GM18861 (cell line): Measurements from ENCODE around the gene ZBTB25.

Experiments
- ATAC-seq: cut with Tn5 transposase; IDR thresholded peaks from one replicate; pipeline ENCODE4 v1.9.1; 2021; ENCODE audit not compliant: unreplicated experiment

ZBTB25 gene, protein sequence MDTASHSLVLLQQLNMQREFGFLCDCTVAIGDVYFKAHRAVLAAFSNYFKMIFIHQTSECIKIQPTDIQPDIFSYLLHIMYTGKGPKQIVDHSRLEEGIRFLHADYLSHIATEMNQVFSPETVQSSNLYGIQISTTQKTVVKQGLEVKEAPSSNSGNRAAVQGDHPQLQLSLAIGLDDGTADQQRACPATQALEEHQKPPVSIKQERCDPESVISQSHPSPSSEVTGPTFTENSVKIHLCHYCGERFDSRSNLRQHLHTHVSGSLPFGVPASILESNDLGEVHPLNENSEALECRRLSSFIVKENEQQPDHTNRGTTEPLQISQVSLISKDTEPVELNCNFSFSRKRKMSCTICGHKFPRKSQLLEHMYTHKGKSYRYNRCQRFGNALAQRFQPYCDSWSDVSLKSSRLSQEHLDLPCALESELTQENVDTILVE

DNA sequence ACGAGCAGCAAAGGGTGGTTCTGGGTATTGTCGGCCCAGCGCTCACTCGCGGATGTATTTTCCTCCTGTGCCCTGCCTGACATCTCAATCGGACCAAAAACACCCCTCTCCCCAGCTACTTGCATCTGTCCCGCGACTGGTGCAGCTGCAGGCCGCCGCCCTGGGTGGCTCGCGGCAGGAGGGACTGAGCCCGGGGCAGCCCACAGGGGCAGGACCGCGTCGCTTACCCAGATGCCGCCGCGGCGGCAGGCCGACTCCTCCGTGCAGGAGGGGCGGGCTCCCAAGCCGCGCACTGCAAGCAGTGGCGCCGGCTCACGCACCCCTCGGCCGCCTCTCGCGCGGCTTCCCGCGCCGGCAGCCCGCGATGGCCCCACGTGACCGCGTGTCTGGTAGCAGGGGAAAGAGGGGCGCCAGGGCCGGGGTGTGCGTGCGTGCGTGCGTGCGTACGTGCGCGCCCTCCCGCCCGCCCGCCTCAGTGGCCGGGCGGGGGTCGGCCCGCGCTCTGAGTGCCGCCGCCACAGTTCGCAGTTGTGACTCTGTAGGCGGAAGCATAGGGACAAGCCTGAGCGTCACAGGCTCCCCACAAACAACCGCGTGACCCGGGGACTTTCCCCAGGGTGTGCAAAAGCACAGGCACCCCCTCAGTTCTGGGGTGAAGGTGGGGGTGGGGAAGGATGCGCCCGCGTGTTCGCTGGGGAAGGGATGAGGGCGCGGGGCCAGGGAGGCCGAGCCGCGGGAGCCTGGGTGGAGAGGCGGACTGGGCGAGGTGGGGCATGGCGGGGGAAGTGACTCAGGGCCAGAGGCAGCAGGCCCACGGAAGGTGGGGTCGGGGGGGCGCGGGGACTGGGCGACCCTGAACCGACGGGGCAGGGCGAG is at the start of gene ZBTB25:
Gene ZBTB25, minus strand, starts transcription at position 405 of the 876 bp plus-strand sequence. CDS start 13,305 bp downstream, outside the sequence.
- ATAC-seq, result peak; percentile 59

DNA sequence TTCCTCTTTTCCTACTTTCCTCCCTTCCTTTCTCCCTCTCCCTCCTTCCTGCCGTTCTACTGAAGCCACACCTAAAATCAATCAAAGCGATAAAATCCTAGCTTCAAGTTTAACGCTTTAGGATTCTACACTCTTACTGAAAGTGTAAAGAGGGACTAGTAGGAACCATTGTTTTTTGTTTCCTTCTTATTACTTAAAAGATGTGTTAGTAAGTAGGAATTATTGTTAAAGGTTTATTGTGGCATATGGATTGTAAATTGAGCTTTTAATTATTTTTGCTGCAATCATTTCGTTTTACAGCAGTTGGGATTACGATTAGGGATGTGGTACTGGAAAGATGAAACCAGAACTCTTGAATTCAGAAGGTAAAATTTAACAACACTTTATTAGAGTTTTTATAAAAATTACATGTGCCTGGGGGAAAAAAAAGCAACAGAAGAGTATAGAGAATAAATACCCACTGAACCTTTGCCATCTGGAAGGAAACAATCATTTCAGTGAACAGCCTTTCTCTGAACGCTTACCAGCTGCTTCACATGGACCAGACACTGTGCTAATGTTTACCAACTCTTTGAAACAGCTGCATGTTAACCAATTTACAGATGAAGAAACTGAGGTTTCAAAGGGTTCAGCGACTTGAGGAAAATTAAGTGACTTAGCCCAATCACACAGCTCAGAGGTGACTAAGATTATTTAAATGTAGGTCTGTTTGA is 47.1 kb upstream of the ZBTB25 start:
- ATAC-seq, result no peak

DNA sequence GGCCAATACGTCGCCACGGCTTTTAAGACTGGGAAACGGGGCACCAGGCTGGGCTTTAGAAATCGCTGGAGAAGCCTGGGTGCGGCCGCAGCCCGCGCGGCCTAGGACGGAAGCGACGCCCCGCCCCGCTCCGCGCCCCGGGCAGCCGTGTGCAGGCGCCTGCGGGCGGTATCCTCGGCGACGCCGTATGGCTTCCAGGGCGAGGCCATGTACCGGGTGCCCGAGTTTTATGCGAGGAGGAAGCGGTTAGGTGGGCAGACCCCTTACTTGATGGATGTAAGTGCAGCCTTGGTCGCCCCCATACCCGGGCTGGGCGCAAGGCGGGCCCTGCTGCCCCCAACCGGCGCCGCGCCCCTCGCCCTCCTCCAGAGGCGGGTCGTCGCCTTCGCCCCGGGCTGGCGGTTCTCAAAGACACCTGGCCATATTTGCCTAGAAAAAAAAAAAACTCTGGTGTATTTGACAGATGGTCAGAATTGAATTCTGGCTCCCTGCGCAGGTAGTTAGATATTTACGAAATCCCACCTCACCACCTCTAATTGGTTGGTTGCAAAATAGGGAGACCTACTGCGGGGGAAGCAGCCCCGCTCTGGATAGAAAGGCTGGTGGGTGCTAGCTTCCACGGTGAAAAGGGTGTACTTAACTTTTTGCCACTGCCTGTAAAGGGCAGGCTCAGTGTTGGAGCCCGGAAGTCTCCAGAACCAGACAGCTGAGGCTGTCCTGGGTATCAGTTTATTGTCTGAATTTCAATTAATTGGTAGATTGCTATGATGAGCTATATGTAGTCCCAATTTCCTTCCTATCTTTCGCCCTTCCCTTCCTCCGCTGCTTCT is 46.4 kb upstream of the ZBTB25 start, which contains the start of gene PPP1R36:
Gene PPP1R36, plus strand, starts transcription at position 171 of the 830 bp plus-strand sequence. Its CDS starts 37 bp downstream, at position 208.
- ATAC-seq, result no peak

DNA sequence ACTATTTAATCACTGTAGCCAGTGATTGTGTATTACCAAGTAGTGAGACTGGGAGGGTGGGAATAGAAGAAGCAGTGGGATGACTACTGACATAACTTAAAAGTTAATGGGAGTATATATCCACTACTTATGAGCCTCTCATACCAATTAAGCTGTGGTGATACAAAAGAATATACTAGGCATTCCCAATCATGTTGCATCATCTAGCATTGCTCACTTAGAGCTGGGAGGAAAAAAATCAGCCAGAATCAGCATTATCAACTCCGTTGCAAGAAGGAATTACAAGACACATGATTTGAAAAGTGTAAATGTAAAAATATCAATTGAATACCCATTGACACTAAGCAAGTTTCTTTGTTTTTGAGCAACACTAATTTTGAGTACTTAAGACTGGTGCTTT is 45.4 kb upstream of the ZBTB25 start:
- no peak for ATAC-seq

DNA sequence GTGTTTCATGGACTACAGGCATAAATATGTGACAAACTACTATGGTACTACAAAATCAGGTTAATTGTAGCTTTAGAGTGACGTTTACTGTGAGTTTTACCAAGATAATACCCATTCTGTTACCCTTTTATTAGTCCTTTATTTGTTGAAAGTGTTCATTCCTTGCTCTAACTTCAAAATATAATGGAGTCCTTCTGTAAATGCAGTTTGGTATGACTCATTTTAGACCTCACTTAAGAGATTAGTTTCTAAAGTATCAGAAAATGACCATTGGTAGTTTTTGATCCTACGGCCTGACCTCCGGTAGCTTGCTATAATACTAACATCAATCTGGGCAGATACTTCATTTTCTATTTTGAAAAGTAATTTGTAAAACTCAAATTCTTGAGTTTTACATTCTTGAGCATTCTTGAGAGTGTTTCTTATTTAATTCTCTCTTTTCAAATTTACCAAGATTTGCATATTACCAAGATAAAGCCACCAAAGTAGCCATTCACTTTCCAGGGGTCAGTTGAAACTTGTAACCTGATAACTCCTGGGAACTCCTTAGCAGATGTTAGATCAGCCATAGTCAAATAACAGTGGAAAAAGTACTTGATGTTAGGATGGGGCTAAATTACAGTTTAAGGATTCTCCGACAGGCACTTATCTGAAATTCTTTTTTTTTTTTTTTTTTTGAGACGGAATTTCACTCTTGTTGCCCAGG is 41.1 kb upstream of the ZBTB25 start:
- no peak for ATAC-seq

DNA sequence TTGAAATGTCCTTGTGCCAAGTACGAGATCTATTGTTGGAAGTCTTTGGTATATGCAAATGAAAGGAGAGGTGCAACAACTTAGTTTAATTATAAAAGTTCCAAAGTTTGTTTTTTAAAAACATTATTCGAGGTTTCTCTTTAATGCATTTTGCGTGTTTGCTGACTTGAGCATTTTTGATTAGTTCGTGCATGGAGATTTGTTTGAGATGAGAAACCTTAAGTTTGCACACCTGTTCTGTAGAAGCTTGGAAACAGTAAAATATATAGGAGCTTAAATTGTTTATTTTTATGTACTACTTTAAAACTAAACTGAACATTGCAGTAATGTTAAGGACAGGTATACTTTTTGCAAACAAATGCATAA is 39.2 kb upstream of the ZBTB25 start:
- no peak for ATAC-seq

DNA sequence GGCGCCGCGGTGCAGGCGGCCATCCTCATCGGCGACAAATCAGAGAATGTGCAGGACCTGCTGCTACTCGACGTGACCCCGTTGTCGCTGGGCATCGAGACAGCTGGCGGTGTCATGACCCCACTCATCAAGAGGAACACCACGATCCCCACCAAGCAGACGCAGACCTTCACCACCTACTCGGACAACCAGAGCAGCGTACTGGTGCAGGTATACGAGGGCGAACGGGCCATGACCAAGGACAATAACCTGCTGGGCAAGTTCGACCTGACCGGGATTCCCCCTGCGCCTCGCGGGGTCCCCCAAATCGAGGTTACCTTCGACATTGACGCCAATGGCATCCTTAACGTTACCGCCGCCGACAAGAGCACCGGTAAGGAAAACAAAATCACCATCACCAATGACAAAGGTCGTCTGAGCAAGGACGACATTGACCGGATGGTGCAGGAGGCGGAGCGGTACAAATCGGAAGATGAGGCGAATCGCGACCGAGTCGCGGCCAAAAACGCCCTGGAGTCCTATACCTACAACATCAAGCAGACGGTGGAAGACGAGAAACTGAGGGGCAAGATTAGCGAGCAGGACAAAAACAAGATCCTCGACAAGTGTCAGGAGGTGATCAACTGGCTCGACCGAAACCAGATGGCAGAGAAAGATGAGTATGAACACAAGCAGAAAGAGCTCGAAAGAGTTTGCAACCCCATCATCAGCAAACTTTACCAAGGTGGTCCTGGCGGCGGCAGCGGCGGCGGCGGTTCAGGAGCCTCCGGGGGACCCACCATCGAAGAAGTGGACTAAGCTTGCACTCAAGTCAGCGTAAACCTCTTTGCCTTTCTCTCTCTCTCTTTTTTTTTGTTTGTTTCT is 38.6 kb upstream of the ZBTB25 start:
- no peak for ATAC-seq

DNA sequence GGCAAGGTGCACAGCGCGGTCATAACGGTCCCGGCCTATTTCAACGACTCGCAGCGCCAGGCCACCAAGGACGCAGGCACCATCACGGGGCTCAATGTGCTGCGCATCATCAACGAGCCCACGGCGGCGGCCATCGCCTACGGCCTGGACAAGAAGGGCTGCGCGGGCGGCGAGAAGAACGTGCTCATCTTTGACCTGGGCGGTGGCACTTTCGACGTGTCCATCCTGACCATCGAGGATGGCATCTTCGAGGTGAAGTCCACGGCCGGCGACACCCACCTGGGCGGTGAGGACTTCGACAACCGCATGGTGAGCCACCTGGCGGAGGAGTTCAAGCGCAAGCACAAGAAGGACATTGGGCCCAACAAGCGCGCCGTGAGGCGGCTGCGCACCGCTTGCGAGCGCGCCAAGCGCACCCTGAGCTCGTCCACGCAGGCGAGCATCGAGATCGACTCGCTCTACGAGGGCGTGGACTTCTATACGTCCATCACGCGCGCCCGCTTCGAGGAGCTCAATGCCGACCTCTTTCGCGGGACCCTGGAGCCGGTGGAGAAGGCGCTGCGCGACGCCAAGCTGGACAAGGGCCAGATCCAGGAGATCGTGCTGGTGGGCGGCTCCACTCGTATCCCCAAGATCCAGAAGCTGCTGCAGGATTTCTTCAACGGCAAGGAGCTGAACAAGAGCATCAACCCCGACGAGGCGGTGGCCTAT is 37.8 kb upstream of the ZBTB25 start:
- no peak for ATAC-seq

DNA sequence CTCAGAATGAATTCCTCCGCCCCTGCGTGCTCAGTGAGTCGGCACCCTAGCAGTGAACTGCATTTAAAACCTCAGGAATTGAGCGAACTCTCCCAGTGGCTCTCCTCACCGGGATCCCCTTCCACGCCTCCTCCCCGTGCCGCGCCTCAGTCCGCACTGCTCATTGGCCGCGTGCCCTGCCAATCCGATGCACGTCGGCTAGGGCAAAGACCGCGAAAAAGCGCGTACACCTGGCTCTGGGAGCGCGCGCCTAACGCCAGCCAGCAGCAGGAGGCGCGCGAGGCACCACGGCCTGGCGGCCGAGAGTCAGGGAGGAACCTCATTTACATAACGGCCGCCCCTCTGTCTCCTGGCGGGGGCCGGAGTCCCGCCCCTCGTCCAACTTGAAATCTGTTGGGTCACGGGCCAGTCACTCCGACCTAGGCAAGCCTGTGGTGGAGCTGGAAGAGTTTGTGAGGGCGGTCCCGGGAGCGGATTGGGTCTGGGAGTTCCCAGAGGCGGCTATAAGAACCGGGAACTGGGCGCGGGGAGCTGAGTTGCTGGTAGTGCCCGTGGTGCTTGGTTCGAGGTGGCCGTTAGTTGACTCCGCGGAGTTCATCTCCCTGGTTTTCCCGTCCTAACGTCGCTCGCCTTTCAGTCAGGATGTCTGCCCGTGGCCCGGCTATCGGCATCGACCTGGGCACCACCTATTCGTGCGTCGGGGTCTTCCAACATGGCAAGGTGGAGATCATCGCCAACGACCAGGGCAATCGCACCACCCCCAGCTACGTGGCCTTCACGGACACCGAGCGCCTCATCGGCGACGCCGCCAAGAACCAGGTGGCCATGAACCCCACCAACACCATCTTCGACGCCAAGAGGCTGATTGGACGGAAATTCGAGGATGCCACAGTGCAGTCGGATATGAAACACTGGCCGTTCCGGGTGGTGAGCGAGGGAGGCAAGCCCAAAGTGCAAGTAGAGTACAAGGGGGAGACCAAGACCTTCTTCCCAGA is 36.9 kb upstream of the ZBTB25 start, which contains the start of gene HSPA2:
Gene HSPA2, plus strand, starts transcription at position 534 of the 995 bp plus-strand sequence. Its CDS starts 109 bp downstream, at position 643.
- ATAC-seq, result peak; percentile 92

DNA sequence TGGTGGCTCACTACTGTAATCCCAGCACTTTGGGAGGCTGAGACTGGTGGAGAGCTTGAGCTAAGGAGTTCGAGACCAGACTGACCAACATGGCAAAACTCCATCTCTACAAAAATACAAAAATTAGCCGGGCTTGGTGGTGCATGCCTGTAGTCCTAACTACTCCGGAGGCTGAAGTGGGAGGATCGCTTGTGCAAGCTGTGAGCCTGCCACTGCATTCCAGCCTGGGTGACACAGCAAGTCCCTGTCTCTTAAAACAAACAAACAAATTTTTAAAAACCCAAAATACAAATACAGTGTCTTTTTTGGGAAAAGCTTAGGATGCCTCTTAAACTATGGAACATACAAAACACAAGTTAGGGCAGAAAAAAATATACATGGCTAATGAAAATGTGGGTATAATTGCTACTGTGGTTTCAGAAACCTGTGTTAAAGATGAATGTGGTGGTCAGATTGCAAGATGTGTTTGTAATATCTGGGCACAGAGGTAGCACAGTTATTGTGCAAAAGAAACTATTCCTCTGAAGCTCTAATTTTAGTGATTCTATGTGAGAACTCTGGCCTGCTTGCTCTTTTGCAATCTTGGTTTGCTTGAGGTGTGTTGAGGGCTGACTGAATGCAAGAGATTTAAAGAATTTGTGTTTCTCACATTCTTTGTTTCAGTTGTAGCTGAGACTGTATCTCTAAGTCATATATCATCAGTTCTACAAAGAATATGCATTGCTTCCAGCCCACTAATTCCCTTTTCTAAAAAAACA is 33.0 kb upstream of the ZBTB25 start:
- ATAC-seq, result no peak

DNA sequence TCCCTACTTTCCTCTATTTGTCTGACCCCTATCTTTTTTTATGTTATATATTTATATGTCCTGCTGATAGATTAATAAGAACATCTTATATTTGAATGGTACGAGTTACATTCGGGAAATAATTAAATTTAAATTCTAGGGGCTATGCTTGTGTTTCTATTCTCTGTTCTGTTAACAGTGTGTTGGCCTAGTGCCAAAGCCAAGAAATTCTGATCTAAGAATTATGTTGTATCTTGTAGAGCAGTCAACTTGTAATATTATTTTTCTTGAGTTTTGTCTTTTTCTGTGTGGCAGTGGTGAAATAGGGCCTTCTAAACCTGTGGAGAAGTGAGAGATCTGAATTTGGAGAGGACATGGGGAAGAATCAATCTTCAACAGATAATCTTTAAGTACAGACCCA is 27.9 kb upstream of the ZBTB25 start:
- ATAC-seq, result no peak

DNA sequence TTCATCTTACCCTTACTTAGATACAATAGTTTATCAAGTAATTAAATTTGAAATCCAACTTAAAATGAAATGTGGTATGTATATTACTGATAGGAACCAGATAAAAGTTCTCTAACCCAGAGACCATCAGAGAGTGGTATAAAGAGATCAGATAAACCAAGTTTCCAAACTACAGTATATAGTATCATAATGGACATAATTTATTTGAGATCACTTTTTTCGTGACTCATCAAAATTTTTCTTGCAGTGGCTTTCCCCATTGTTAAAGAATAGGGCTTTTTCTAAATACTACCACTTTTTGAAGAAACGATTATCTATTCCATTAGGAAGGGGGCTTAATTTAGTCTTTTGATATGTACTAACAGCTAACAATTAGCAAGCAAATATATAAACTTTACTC is 21.7 kb upstream of the ZBTB25 start:
- no peak for ATAC-seq

DNA sequence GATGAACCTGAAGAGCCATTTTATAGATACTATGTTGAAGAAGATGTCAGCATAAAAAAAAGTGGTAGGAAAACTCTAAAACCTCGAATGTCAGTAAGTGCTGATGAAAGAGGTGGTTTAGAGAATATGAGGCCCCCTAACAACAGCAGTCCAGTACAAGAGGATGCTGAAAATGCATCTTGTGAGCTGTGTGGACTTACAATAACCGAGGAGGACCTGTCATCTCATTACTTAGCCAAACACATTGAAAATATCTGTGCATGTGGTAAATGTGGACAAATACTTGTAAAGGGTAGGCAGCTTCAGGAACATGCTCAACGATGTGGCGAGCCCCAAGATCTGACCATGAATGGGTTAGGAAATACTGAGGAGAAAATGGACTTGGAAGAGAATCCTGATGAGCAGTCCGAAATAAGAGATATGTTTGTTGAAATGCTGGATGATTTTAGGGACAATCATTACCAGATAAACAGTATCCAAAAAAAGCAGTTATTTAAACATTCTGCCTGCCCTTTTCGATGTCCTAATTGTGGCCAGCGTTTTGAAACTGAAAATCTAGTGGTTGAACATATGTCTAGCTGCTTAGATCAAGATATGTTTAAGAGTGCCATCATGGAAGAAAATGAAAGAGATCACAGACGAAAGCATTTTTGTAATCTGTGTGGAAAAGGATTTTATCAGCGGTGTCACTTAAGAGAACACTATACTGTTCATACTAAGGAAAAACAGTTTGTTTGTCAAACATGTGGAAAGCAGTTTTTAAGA is 19.1 kb upstream of the ZBTB25 start:
- no peak for ATAC-seq

DNA sequence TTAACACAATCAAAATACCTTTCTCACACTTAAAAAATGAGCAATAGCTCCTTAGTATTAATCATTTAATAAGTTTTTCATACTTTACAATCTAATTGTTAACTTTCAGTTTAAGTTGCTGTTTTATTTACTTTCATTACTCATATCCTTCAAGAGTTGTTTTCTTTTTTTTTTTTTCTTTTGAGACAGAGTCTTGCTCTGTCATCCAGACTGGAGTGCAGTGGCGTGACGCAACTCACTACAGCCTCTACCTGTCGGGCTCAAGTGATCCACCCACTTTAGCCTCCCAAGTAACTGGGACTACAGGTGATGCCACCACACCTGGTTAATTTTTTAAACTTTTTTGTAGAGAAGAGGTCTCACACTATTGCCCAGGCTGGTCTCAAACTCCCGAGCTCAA is 17.1 kb upstream of the ZBTB25 start:
- no peak for ATAC-seq

DNA sequence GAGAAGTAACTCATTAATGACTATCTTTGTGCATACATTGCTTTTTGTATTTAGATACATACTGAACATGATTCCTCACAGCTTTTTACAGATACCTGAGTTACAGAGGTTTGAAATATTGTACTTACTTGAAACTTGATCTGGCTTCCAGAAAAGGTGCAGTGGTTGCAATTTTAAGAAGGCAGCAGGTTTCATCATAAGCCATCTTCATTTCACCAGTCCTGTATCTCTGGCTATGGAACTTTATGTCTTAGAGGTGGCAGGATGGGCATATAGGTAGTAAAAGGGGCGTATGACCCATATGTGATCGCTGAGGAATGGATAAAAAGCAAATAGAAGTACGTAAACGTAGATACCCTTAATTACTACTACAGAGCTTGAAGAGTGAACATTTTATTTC is 14.6 kb upstream of the ZBTB25 start:
- no peak for ATAC-seq
